NT2/D1 (cell line): ENCODE results near the gene PATL2.
A peak's percentile ranks its signal among the peaks of the same experiment; 100 is the strongest.

Experiments used
- DNase-seq: peaks from one replicate; pipeline ENCODE4 v3.0.0-alpha.2; 2011; ENCODE audit warnings: low read depth, low spot score
- H3K27me3 ChIP-seq: 2 replicates; pipeline ENCODE4 v1.6.0; 2011; ENCODE audit warnings: mild to moderate bottlenecking; ENCODE audit not compliant: insufficient read length, insufficient read depth
- H3K36me3 ChIP-seq: 2 replicates; pipeline ENCODE4 v1.6.1; 2011; ENCODE audit warnings: mild to moderate bottlenecking, low read length, mixed read lengths; ENCODE audit not compliant: insufficient read depth, insufficient read length
- H3K4me1 ChIP-seq: 2 replicates; pipeline ENCODE4 v1.5.1; 2011; ENCODE audit not compliant: insufficient read depth, insufficient read length
- H3K4me3 ChIP-seq: 2 replicates; pipeline ENCODE4 v1.5.1; 2011; ENCODE audit warnings: low read depth; ENCODE audit not compliant: insufficient read length
- H3K9ac ChIP-seq: 2 replicates; pipeline ENCODE4 v1.6.0; 2011; ENCODE audit warnings: low read depth; ENCODE audit not compliant: insufficient read length
- H3K9me3 ChIP-seq: 2 replicates; pipeline ENCODE4 v1.5.1; 2011; ENCODE audit warnings: mild to moderate bottlenecking, low read length; ENCODE audit not compliant: insufficient read depth
- SUZ12 ChIP-seq: IDR thresholded peaks from 2 replicates; pipeline ENCODE4 v1.6.1; 2011; ENCODE audit not compliant: insufficient read length, insufficient read depth; ENCODE audit errors: extremely low read depth
- YY1 ChIP-seq: IDR thresholded peaks from 2 replicates; pipeline ENCODE4 v1.6.1; 2011; ENCODE audit not compliant: insufficient read length, insufficient read depth
- ZNF274 ChIP-seq: IDR thresholded peaks from 2 replicates; pipeline ENCODE4 v1.6.1; 2011; ENCODE audit warnings: mild to moderate bottlenecking, low read depth, low read length

The PATL2 gene

GRCh38 chr15:44715797-44716334 lies 4.7 kb upstream of the PATL2 start:
- Histone ChIP-seq H3K4me3 (no peak overlapping the region), H3K4me1 (no peaks in the 10 kb centered on the region), H3K36me3 (peaks cover 39% of the 10 kb centered on the region), H3K9me3 (no peaks in the 10 kb centered on the region), H3K9ac (no peak overlapping the region), H3K27me3 (no peaks in the 10 kb centered on the region)
- TF ChIP-seq SUZ12: no peak
- TF ChIP-seq ZNF274: no peak
- no peak for TF ChIP-seq YY1
- DNase-seq: no peak

- Histone ChIP-seq H3K4me3 (no peak overlapping the region), H3K9ac (no peak overlapping the region), H3K36me3 (peaks cover 39% of the 10 kb centered on the region), H3K4me1 (no peaks in the 10 kb centered on the region), H3K9me3 (no peaks in the 10 kb centered on the region), H3K27me3 (no peaks in the 10 kb centered on the region)
- DNase-seq: no peak
- TF ChIP-seq SUZ12 (no peak), ZNF274 (no peak), YY1 (no peak)
Observed at GRCh38 chr15:44715142-44715796, 4.1 kb upstream of the PATL2 start.

- H3K4me1 ChIP-seq: no peaks in the 10 kb centered on the region
- no peak for DNase-seq
- no peak for TF ChIP-seq ZNF274
- no peak for TF ChIP-seq SUZ12
- no peak for TF ChIP-seq YY1
- H3K4me3 ChIP-seq: no peak overlapping the region
- H3K27me3 ChIP-seq: no peaks in the 10 kb centered on the region
- H3K9me3 ChIP-seq: no peaks in the 10 kb centered on the region
- H3K36me3 ChIP-seq: peaks cover 35% of the 10 kb centered on the region
- no peak overlapping the region for H3K9ac ChIP-seq
Observed at GRCh38 chr15:44713006-44713966, 2.2 kb upstream of the PATL2 start.

GRCh38 chr15:44712346-44713005 lies 1.4 kb upstream of the PATL2 start:
- TF ChIP-seq ZNF274: no peak
- no peak for TF ChIP-seq YY1
- no peak for TF ChIP-seq SUZ12
- Histone ChIP-seq H3K27me3 (no peaks in the 10 kb centered on the region), H3K36me3 (peaks cover 27% of the 10 kb centered on the region), H3K9me3 (no peaks in the 10 kb centered on the region), H3K9ac (peak overlapping the region; percentile 93), H3K4me1 (no peaks in the 10 kb centered on the region), H3K4me3 (peak overlapping the region; percentile 78)
- no peak for DNase-seq

- no peak for TF ChIP-seq YY1
- TF ChIP-seq SUZ12: no peak
- no peak for TF ChIP-seq ZNF274
- Histone ChIP-seq H3K9ac (peak overlapping the region; percentile 93), H3K36me3 (peaks cover 20% of the 10 kb centered on the region), H3K4me3 (peak overlapping the region; percentile 78), H3K4me1 (peaks cover 2% of the 10 kb centered on the region), H3K27me3 (no peaks in the 10 kb centered on the region), H3K9me3 (no peaks in the 10 kb centered on the region)
- no peak for DNase-seq
Observed at GRCh38 chr15:44711743-44712345, 721 bp upstream of the PATL2 start.

GRCh38 chr15:44710236-44711095 lies 657 bp downstream of the PATL2 start:
- no peak for DNase-seq

More at GRCh38 chr15:44710236-44711095, 657 bp downstream of the PATL2 start:
- TF ChIP-seq YY1: no peak
- TF ChIP-seq ZNF274: no peak
- TF ChIP-seq SUZ12: no peak
- peak overlapping the region; percentile 78 for H3K4me3 ChIP-seq
- H3K36me3 ChIP-seq: peaks cover 8% of the 10 kb centered on the region
- no peaks in the 10 kb centered on the region for H3K9me3 ChIP-seq
- H3K4me1 ChIP-seq: peaks cover 3% of the 10 kb centered on the region
- no peaks in the 10 kb centered on the region for H3K27me3 ChIP-seq
- H3K9ac ChIP-seq: peak overlapping the region; percentile 93
